WTC11 (cell line): ENCODE data around the gene ZNF787.

Experiments
- ATF2 ChIP-seq: sonication (generic); formaldehyde crosslinking; IDR thresholded peaks from 2 replicates; pipeline ENCODE4 v1.8.1; 2022; ENCODE audit warnings: low read depth, missing genetic modification reagents, borderline replicate concordance
- CREB1 ChIP-seq: sonication (generic); formaldehyde crosslinking; IDR thresholded peaks from 2 replicates; pipeline ENCODE4 v1.8.0; 2023; ENCODE audit warnings: mild to moderate bottlenecking, missing genetic modification reagents
- CTCF ChIP-seq: fragments of 200-600 bp; IDR thresholded peaks from 2 replicates; pipeline ENCODE4 v1.8.0; 2022; ENCODE audit warnings: antibody characterized with exemption
- ETV6 ChIP-seq: sonication (generic); formaldehyde crosslinking; IDR thresholded peaks from 2 replicates; pipeline ENCODE4 v1.8.1; 2022; ENCODE audit warnings: mild to moderate bottlenecking, missing genetic modification reagents
- PRDM15 ChIP-seq: sonication (generic); formaldehyde crosslinking; IDR thresholded peaks from 2 replicates; pipeline ENCODE4 v1.8.0; 2022; ENCODE audit warnings: missing genetic modification reagents
- SMAD3 ChIP-seq: sonication (generic); formaldehyde crosslinking; IDR thresholded peaks from 2 replicates; pipeline ENCODE4 v1.8.0; 2022; ENCODE audit warnings: missing genetic modification reagents, mild to moderate bottlenecking, borderline replicate concordance
- TCF7 ChIP-seq: sonication (generic); formaldehyde crosslinking; IDR thresholded peaks from 2 replicates; pipeline ENCODE4 v1.8.0; 2022; ENCODE audit warnings: mild to moderate bottlenecking, low read depth, missing genetic modification reagents, moderate library complexity
- USF1 ChIP-seq: sonication (generic); formaldehyde crosslinking; IDR thresholded peaks from 2 replicates; pipeline ENCODE4 v1.8.0; 2022; ENCODE audit warnings: mild to moderate bottlenecking, missing genetic modification reagents
- USF2 ChIP-seq: sonication (generic); formaldehyde crosslinking; IDR thresholded peaks from 2 replicates; pipeline ENCODE4 v1.8.1; 2023; ENCODE audit warnings: mild to moderate bottlenecking, missing genetic modification reagents, moderate library complexity
- ZBTB43 ChIP-seq: sonication (generic); formaldehyde crosslinking; IDR thresholded peaks from 2 replicates; pipeline ENCODE4 v1.8.1; 2023; ENCODE audit warnings: mild to moderate bottlenecking, missing genetic modification reagents
- ZNF138 ChIP-seq: sonication (generic); formaldehyde crosslinking; conservative IDR thresholded peaks from 2 replicates; pipeline ENCODE4 v1.8.1; 2022; ENCODE audit warnings: mild to moderate bottlenecking, moderate library complexity, missing genetic modification reagents
- ZNF263 ChIP-seq: sonication (generic); formaldehyde crosslinking; IDR thresholded peaks from 2 replicates; pipeline ENCODE4 v1.8.1; 2022; ENCODE audit warnings: low read depth, mild to moderate bottlenecking, moderate library complexity, missing genetic modification reagents

- TF ChIP-seq ZBTB43 (CRISPR knock-in tag) (no peak), CTCF (no peak), ATF2 (CRISPR knock-in tag) (no peak), USF1 (no peak), ZNF263 (CRISPR knock-in tag) (no peak), ZNF138 (no peak), PRDM15 (no peak), SMAD3 (CRISPR knock-in tag) (no peak), CREB1 (CRISPR knock-in tag) (no peak), ETV6 (no peak), TCF7 (no peak), USF2 (no peak)
These were observed 26.6 kb downstream of the ZNF787 start for GRCh38 chr19:56094449-56094848.
